CD4-positive, alpha-beta T cell (primary cell): ENCODE results near the gene NDUFA8. TPM values are rescaled to one million over a fixed set of nuclear protein-coding genes. Genes with fewer than 3 reads are reported as not detected.

Experiments used
- ATAC-seq: fragments of 200-7000 bp; cut with Tn5 transposase; one replicate; pipeline ENCODE4 v1.10.0; 2022; ENCODE audit warnings: mild to moderate bottlenecking; ENCODE audit not compliant: poor library complexity
- CTCF ChIA-PET: fragments of 350-600 bp; sonication (Branson Sonifier 250); formaldehyde crosslinking; loops from one replicate; lab custom pipeline; 2021; ENCODE audit warnings: antibody characterized with exemption, inconsistent platforms; lab: Charles Lee
- POLR2A ChIA-PET: fragments of 350-600 bp; sonication (Branson Sonifier 250); formaldehyde crosslinking; loops from one replicate; lab custom pipeline; 2021; ENCODE audit warnings: antibody characterized with exemption, inconsistent platforms; lab: Charles Lee
- DNase-seq, 14 experiments: peaks; one replicate each; pipeline ENCODE4 v3.0.0-alpha.2; 2013 to 2020; ENCODE audit warnings: mixed read lengths in 2 of 14
- H3K27ac ChIP-seq, 2 donors: one replicate each; pipeline versions ENCODE4 v1.5.1 to v1.7.0; 2013; ENCODE audit warnings: low read length in 2 of 2, low read depth in 1 of 2, mild to moderate bottlenecking in 1 of 2
- H3K27me3 ChIP-seq, 2 experiments: 1 replicate in 1 of 2; 2 replicates in 1 of 2; pipeline versions ENCODE4 v1.6.1 to v1.7.0; 2013; ENCODE audit warnings: low read length in 2 of 2, control low read depth in 1 of 2, mild to moderate bottlenecking in 1 of 2, moderate library complexity in 1 of 2; ENCODE audit not compliant: insufficient read depth in 2 of 2, control insufficient read depth in 1 of 2
- H3K36me3 ChIP-seq: one replicate; pipeline ENCODE4 v1.6.1; 2013; ENCODE audit warnings: low read length, control low read depth; ENCODE audit not compliant: insufficient read depth
- H3K4me1 ChIP-seq: one replicate; pipeline ENCODE4 v1.6.1; 2013; ENCODE audit warnings: low read length, control low read depth; ENCODE audit not compliant: insufficient read depth
- H3K4me3 ChIP-seq: one replicate; pipeline ENCODE4 v1.5.1; 2013; ENCODE audit warnings: mild to moderate bottlenecking, low read length, moderate library complexity
- H3K9me3 ChIP-seq, 2 experiments: 1 replicate in 1 of 2; 2 replicates in 1 of 2; pipeline versions ENCODE4 v1.6.1 to v1.7.0; 2013; ENCODE audit warnings: low read length in 2 of 2, mild to moderate bottlenecking in 2 of 2, control low read depth in 1 of 2, moderate library complexity in 1 of 2; ENCODE audit not compliant: control insufficient read depth in 1 of 2, insufficient read depth in 1 of 2
- H3K27ac Mint-ChIP-seq: one replicate; pipeline ENCODE4 v1.8.0; 2020; ENCODE audit warnings: mixed read lengths
- H3K27me3 Mint-ChIP-seq: one replicate; pipeline ENCODE4 v1.8.0; 2021; ENCODE audit warnings: mixed read lengths
- H3K36me3 Mint-ChIP-seq: one replicate; pipeline ENCODE4 v1.8.0; 2021; ENCODE audit warnings: low read depth, mixed read lengths
- H3K4me1 Mint-ChIP-seq: one replicate; pipeline ENCODE4 v1.8.0; 2021; ENCODE audit warnings: low read depth, mixed read lengths
- H3K4me3 Mint-ChIP-seq: one replicate; pipeline ENCODE4 v1.8.0; 2020; ENCODE audit warnings: mild to moderate bottlenecking, mixed read lengths
- H3K9me3 Mint-ChIP-seq: one replicate; pipeline ENCODE4 v1.8.0; 2020; ENCODE audit warnings: mixed read lengths
- CTCF ChIP-seq: fragments of 200-600 bp; IDR thresholded peaks from one replicate; pipeline ENCODE4 v1.8.0; 2022; ENCODE audit warnings: antibody characterized with exemption, mild to moderate bottlenecking
- intact Hi-C, 2 experiments: fragments of 100-400 bp; cut with DNase I in 1 of 2; cut with micrococcal nuclease in 1 of 2; formaldehyde crosslinking; loops; one replicate each; pipeline versions ENCODE4 v1.15.1 to v1.9.0; 2023 to 2025; cut with DNase I, micrococcal nuclease
- total RNA-seq, 174 experiments: library from RNA in 2 of 174; stranded (reverse) in 2 of 174; gene quantifications; one replicate each; pipeline ENCODE4 v1.2.3 and lab custom pipeline; 2021 to 2026

The NDUFA8 gene
- total RNA-seq, 2 experiments from 2014 or later = 4.5 to 5.0 TPM

GRCh38 chr9:122191584-122191983 lies 32.0 kb upstream of the NDUFA8 start:
- Histone ChIP-seq H3K4me3 (no peak overlapping the region), H3K4me1 (no peaks in the 10 kb centered on the region), H3K36me3 (no peaks in the 10 kb centered on the region), H3K27me3 (no peaks in the 10 kb centered on the region), H3K9me3 (no peaks in the 10 kb centered on the region), H3K27ac (no peak overlapping the region)
- CTCF ChIA-PET = no interaction called here
- no peaks in the 10 kb centered on the region for H3K36me3 Mint-ChIP-seq
- no peak for TF ChIP-seq CTCF
- DNase-seq = no peak
- H3K27ac Mint-ChIP-seq = no peak overlapping the region
- intact Hi-C loops = no loop called here
- no peak for ATAC-seq
- H3K9me3 Mint-ChIP-seq = no peaks in the 10 kb centered on the region
- no peaks in the 10 kb centered on the region for H3K27me3 Mint-ChIP-seq
- POLR2A ChIA-PET = no interaction called here
- H3K4me1 Mint-ChIP-seq = no peaks in the 10 kb centered on the region
- no peak overlapping the region for H3K4me3 Mint-ChIP-seq

- H3K4me1 Mint-ChIP-seq = no peaks in the 10 kb centered on the region
- H3K4me3 Mint-ChIP-seq = no peak overlapping the region
- H3K4me3 ChIP-seq = no peak overlapping the region
- ChIA-PET CTCF (no interaction called here), POLR2A (no interaction called here)
- H3K27ac ChIP-seq = no peak overlapping the region
- no peak for TF ChIP-seq CTCF
- no peaks in the 10 kb centered on the region for H3K36me3 ChIP-seq
- no peaks in the 10 kb centered on the region for H3K4me1 ChIP-seq
- intact Hi-C loops = no loop called here
- no peaks in the 10 kb centered on the region for H3K27me3 ChIP-seq
- ATAC-seq (no peak), DNase-seq (no peak)
- no peaks in the 10 kb centered on the region for H3K9me3 ChIP-seq
- no peaks in the 10 kb centered on the region for H3K36me3 Mint-ChIP-seq
- H3K27ac Mint-ChIP-seq = no peak overlapping the region
- no peaks in the 10 kb centered on the region for H3K27me3 Mint-ChIP-seq
- H3K9me3 Mint-ChIP-seq = no peaks in the 10 kb centered on the region
Observed at GRCh38 chr9:122190597-122191381, 31.2 kb upstream of the NDUFA8 start.

GRCh38 chr9:122188369-122188768 lies 28.8 kb upstream of the NDUFA8 start:
- H3K9me3 Mint-ChIP-seq = no peaks in the 10 kb centered on the region
- H3K36me3 Mint-ChIP-seq = no peaks in the 10 kb centered on the region
- Histone ChIP-seq H3K9me3 (no peaks in the 10 kb centered on the region), H3K27ac (no peak overlapping the region), H3K4me1 (no peaks in the 10 kb centered on the region), H3K36me3 (no peaks in the 10 kb centered on the region), H3K27me3 (no peaks in the 10 kb centered on the region), H3K4me3 (no peak overlapping the region)
- H3K27ac Mint-ChIP-seq = no peak overlapping the region
- ATAC-seq (no peak), DNase-seq (no peak)
- no peaks in the 10 kb centered on the region for H3K27me3 Mint-ChIP-seq
- CTCF ChIA-PET = no interaction called here
- POLR2A ChIA-PET = no interaction called here
- TF ChIP-seq CTCF = no peak
- intact Hi-C loops = no loop called here
- H3K4me1 Mint-ChIP-seq = no peaks in the 10 kb centered on the region
- H3K4me3 Mint-ChIP-seq = no peak overlapping the region
